Lower leg skin (tissue), 3 donors: ENCODE results near the gene RPTOR.

Source experiments
- POLR2A ChIP-seq, 2 donors: fragments of 450-650 bp; IDR thresholded peaks; one replicate each; pipeline ENCODE4 v1.6.1; 2016 to 2017; ENCODE audit warnings: antibody characterized with exemption in 2 of 2, mild to moderate bottlenecking in 1 of 2, moderate library complexity in 1 of 2
- TF ChIP-seq, protein P1 (sequence below), 3 donors: fragments of 450-650 bp; IDR thresholded peaks; one replicate each; pipeline ENCODE4 v1.5.1; 2016; ENCODE audit warnings: antibody characterized with exemption in 3 of 3, mild to moderate bottlenecking in 3 of 3, moderate library complexity in 2 of 3

GRCh38 chr17:80653856-80654255 is 109.2 kb downstream of the RPTOR start:
- no peak for TF ChIP-seq POLR2A (IDR thresholded peaks at IDR 0.05)
- TF ChIP-seq, protein P1, sequence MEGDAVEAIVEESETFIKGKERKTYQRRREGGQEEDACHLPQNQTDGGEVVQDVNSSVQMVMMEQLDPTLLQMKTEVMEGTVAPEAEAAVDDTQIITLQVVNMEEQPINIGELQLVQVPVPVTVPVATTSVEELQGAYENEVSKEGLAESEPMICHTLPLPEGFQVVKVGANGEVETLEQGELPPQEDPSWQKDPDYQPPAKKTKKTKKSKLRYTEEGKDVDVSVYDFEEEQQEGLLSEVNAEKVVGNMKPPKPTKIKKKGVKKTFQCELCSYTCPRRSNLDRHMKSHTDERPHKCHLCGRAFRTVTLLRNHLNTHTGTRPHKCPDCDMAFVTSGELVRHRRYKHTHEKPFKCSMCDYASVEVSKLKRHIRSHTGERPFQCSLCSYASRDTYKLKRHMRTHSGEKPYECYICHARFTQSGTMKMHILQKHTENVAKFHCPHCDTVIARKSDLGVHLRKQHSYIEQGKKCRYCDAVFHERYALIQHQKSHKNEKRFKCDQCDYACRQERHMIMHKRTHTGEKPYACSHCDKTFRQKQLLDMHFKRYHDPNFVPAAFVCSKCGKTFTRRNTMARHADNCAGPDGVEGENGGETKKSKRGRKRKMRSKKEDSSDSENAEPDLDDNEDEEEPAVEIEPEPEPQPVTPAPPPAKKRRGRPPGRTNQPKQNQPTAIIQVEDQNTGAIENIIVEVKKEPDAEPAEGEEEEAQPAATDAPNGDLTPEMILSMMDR (IDR thresholded peaks at IDR 0.05): no peak
